PC-9 (cell line): Measurements from ENCODE around the gene TGFBR1. TPM values are rescaled to one million over a fixed set of nuclear protein-coding genes. Genes with fewer than 3 reads are reported as not detected.

Source experiments
- BruUV-seq: library from RNA; stranded (reverse); fragments of 400-500 nt; replicated peaks from 2 replicates; lab custom pipeline; 2021; lab: Mats Ljungman, UMichigan
- CTCF ChIA-PET: fragments of 300-600 bp; sonication (Branson Sonifier 250); formaldehyde crosslinking; loops from one replicate; lab custom pipeline; 2022; ENCODE audit warnings: antibody characterized with exemption; lab: Charles Lee
- POLR2A ChIA-PET: fragments of 300-600 bp; sonication (Branson Sonifier 250); formaldehyde crosslinking; loops from one replicate; lab custom pipeline; 2022; ENCODE audit warnings: antibody characterized with exemption; ENCODE audit not compliant: unreplicated experiment; lab: Charles Lee
- DNase-seq, 2 experiments: peaks; one replicate each; pipeline versions ENCODE4 v3.0.0 to v3.0.0-alpha.2; 2015 to 2022; ENCODE audit warnings: mixed read lengths in 1 of 2
- H2AFZ ChIP-seq: fragments of 200-600 bp; sonication (generic); 2 replicates; pipeline ENCODE4 v1.8.1; 2017; ENCODE audit warnings: antibody characterized with exemption
- H3F3A ChIP-seq: fragments of 200-600 bp; sonication (generic); 2 replicates; pipeline ENCODE4 v1.8.1; 2017; ENCODE audit warnings: antibody characterized with exemption, mild to moderate bottlenecking, low read depth; ENCODE audit not compliant: insufficient read depth
- H3K27ac ChIP-seq: fragments of 200-600 bp; sonication (generic); 2 replicates; pipeline ENCODE4 v1.6.1; 2016; ENCODE audit warnings: mixed run types
- H3K27me3 ChIP-seq: fragments of 200-600 bp; sonication (generic); 2 replicates; pipeline ENCODE4 v1.6.1; 2016; ENCODE audit warnings: low read depth, mixed run types; ENCODE audit not compliant: insufficient read depth
- H3K36me3 ChIP-seq: fragments of 200-600 bp; sonication (generic); 2 replicates; pipeline ENCODE4 v1.6.1; 2016; ENCODE audit warnings: low read depth, mixed run types
- H3K4me1 ChIP-seq: fragments of 200-600 bp; sonication (generic); replicated peaks from 2 replicates; pipeline ENCODE4 v1.6.1; 2016; ENCODE audit warnings: mixed run types; ENCODE audit not compliant: insufficient read depth
- H3K4me2 ChIP-seq: fragments of 200-600 bp; sonication (generic); 2 replicates; pipeline ENCODE4 v1.6.1; 2017; ENCODE audit warnings: mixed run types
- H3K4me3 ChIP-seq: fragments of 200-600 bp; sonication (generic); 2 replicates; pipeline ENCODE4 v1.6.1; 2016; ENCODE audit warnings: mixed run types
- H3K79me2 ChIP-seq: fragments of 200-600 bp; sonication (generic); 2 replicates; pipeline ENCODE4 v1.6.1; 2017; ENCODE audit warnings: low read depth, mixed run types
- H3K9me2 ChIP-seq: fragments of 200-600 bp; sonication (generic); 2 replicates; pipeline ENCODE4 v1.8.1; 2017; ENCODE audit warnings: mild to moderate bottlenecking; ENCODE audit not compliant: insufficient read depth
- H3K9me3 ChIP-seq: fragments of 200-600 bp; sonication (generic); 2 replicates; pipeline ENCODE4 v1.8.1; 2016; ENCODE audit warnings: low read depth; ENCODE audit not compliant: insufficient read depth
- H4K20me1 ChIP-seq: fragments of 200-600 bp; sonication (generic); 2 replicates; pipeline ENCODE4 v1.8.1; 2017; ENCODE audit not compliant: insufficient read depth
- CTCF ChIP-seq: fragments of 200-600 bp; sonication (generic); conservative IDR thresholded peaks from 2 replicates; pipeline ENCODE4 v1.6.1; 2017; ENCODE audit warnings: mixed run types, antibody characterized with exemption, mild to moderate bottlenecking, moderate library complexity
- EZH2 ChIP-seq: fragments of 200-600 bp; sonication (generic); IDR thresholded peaks from 2 replicates; pipeline ENCODE4 v1.8.0; 2017; ENCODE audit warnings: antibody characterized with exemption, low read depth
- intact Hi-C: fragments of 100-400 bp; cut with micrococcal nuclease; formaldehyde crosslinking; loops from one replicate; pipeline ENCODE4 v1.10.0; 2022; ENCODE audit not compliant: unreplicated experiment
- total RNA-seq: library from RNA; stranded (reverse); gene quantifications from 2 replicates; pipeline ENCODE4 v1.2.3, GENCODE V29; 2021

The TGFBR1 gene
- total RNA-seq, 1 experiment from 2014 or later: 18.3 TPM

- no TSS peak for BruUV-seq
- H3K4me3 ChIP-seq: no peak overlapping the region
These were observed 95.1 kb downstream of the TGFBR1 start for GRCh38 chr9:99199938-99200539.

DNA sequence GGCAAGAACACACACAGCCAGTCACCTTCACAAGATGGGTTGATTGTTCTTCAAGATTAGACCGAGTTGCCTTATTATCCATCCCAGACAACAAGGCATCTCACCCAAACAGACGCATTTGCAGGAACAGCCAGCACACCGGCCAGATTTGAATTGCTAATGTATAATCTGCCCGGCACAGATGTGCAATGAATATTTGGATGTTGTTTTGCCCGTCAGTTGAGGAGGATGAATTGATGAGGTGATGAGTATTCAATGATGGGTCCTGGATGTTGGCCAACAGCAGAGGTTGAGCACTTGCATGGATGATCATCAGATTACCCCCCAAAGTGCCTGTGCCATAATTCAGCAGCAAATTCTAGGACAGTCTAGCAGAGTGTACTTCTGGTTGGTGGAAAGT lies 96.7 kb downstream of the TGFBR1 start:
- no peaks in the 10 kb centered on the region for H3K9me3 ChIP-seq
- no peak overlapping the region for H3K4me2 ChIP-seq
- H3K4me3 ChIP-seq: no peak overlapping the region
- H2AFZ ChIP-seq: no peak overlapping the region
- H3K27me3 ChIP-seq: no peaks in the 10 kb centered on the region
- CTCF ChIA-PET: no interaction called here
- no peaks in the 10 kb centered on the region for H3K79me2 ChIP-seq
- H3K4me1 ChIP-seq: no peaks in the 10 kb centered on the region
- DNase-seq: no peak
- BruUV-seq: no TSS peak
- no peaks in the 10 kb centered on the region for H3F3A ChIP-seq
- TF ChIP-seq CTCF (no peak), EZH2 (no peak)
- H3K9me2 ChIP-seq: no peaks in the 10 kb centered on the region
- H3K36me3 ChIP-seq: no peaks in the 10 kb centered on the region
- intact Hi-C loops: no loop called here
- no peaks in the 10 kb centered on the region for H4K20me1 ChIP-seq
- no peak overlapping the region for H3K27ac ChIP-seq
- POLR2A ChIA-PET: no interaction called here

More at GRCh38 chr9:99199938-99200539, 95.1 kb downstream of the TGFBR1 start:
- H3K4me1 ChIP-seq: no peaks in the 10 kb centered on the region
- H3K27me3 ChIP-seq: no peaks in the 10 kb centered on the region
- intact Hi-C loops: no loop called here
- no peaks in the 10 kb centered on the region for H3K9me2 ChIP-seq
- ChIA-PET POLR2A (no interaction called here), CTCF (no interaction called here)
- H3F3A ChIP-seq: no peaks in the 10 kb centered on the region
- no peaks in the 10 kb centered on the region for H4K20me1 ChIP-seq
- no peak for DNase-seq
- H2AFZ ChIP-seq: no peak overlapping the region
- no peak overlapping the region for H3K27ac ChIP-seq
- no peaks in the 10 kb centered on the region for H3K9me3 ChIP-seq
- H3K79me2 ChIP-seq: no peaks in the 10 kb centered on the region
- no peak overlapping the region for H3K4me2 ChIP-seq
- no peaks in the 10 kb centered on the region for H3K36me3 ChIP-seq
- TF ChIP-seq CTCF: no peak
- no peak for TF ChIP-seq EZH2

Other genes starting within 250 kb of the TGFBR1 start
- not detected in 2 replicates for gene COL15A1, start 161.2 kb upstream of the TGFBR1 start, total RNA-seq
- gene ALG2, start 116.8 kb downstream of the TGFBR1 start, total RNA-seq: 30.2 and 32.6 TPM in 2 replicates
- 97.7 and 163 TPM in 2 replicates for gene SEC61B, start 117.2 kb downstream of the TGFBR1 start, total RNA-seq